HL-60/S4 (cell line): ENCODE measurements around the gene C19orf53.
"Not testable (repeated sequence)": the region's sequence is repeated elsewhere in the genome, so short reads cannot be mapped to it uniquely, and the experiment has no call there.

Source experiments
- in situ Hi-C: fragments of 300-500 bp; cut with MboI; formaldehyde crosslinking; loops from 2 replicates; pipeline ENCODE4 v1.14.3; 2022; ENCODE audit warnings: low sequenced_read_pairs

Gene C19orf53

DNA sequence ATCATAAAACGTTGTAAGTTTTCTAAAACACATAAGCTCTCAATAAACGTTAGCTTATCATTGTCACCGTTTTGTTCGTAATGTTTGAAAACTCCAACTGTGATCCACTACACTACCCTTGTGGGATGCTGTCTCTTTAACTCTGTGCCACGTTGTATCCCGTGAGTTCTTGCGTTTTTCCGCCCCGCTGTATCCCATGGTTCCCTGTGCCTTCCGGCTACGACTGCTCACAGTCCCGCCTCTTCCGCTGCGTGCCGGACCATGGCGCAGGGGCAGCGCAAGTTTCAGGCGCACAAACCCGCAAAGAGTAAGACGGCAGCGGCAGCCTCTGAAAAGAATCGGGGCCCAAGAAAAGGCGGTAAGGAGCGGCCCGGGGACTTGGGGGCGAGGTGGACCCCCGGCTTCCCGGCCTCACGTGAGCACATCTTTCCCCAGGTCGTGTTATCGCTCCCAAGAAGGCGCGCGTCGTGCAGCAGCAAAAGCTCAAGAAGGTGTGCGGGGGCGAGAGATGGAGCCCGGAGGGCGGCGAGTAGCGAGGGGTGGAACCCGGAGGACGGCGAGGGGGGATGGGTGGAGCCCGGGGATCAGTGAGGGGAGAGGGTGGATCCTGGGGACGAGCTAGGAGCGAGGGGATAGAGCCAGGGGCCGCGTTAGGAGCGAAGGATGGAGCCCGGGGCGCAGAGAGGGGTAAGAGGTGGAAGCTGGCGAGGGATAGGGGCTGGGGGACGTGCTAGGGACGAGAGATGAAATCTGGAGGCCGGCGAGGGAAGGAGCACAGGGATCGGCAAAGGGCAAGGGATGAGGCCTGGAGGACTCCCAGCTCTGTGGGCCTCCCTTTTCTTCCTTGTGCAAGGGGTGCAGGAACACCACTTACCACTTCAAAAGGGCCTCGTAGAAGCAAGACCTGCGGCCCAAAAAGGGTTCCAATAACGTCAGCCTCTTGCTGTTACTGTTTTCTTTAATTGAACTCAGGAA lies at the start of gene C19orf53:
TSS of gene C19orf53 (plus strand) at position 240 of the 975 bp plus-strand sequence. CDS start at position 262, 22 bp downstream.
- in situ Hi-C loops = no loop called here

- in situ Hi-C loops = no loop called here
Measured at GRCh38 chr19:13726323-13726722, 47.9 kb upstream of the C19orf53 start.

DNA sequence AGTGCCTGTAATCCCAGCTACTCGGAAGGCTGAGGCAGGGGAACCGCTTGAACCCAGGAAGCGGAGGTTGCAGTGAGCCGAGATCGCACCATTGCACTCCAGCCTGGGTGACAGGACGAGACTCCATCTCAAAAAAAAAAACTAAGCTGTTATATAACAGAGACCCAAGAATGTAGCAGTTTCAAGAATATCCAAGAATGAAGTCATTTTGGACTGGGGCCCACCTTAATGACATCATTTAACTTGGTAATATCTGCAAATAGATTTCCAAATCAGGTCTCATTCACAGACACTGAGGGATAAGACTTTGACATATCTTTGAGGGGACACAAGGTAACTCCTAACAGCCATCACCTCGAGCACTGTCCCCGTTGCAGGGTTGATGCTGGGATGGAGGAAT lies 46.5 kb upstream of the C19orf53 start:
- in situ Hi-C loops = no loop called here

DNA sequence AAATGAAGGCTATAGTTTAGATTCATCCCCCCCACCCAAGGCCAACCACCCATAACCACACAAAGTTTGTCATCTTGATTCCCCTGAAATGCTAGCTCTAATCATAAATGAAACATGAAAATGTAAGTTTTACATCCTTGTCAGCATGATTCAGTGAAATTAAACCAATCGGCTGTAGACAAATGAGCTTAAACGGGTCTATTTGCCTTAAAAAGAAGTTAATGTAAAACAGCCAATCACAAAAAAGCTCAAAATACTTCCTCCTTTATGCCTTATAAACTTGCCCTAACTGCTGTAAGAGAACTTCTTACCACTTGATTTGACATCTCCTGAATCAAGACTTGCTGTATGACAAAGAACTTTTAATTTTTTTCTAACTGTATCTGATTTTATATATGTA lies 44.4 kb upstream of the C19orf53 start:
- in situ Hi-C loops = no loop called here

GRCh38 chr19:13731147-13731964 lies 42.9 kb upstream of the C19orf53 start:
- in situ Hi-C loops = no loop called here

DNA sequence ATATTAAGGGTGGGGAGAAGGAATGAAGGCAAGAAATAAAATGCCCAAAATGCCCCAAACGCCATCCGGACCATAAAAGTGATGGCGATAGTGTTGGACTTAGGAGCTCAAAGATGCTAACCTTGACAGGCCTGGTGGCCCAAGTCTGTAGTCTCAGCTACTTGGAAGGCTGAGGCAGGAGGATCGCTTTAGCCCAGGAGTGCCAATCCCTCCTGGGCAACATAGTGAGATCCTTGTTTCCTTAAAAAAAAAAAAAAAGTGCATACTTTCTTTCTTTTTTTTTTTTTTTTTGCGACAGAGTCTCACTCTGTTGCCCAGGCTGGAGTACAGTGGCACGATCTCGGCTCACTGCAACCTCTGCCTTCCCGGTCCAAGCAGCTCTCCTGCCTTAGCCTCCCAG lies 41.9 kb upstream of the C19orf53 start:
- in situ Hi-C loops = no loop called here

GRCh38 chr19:13734751-13735150 lies 39.5 kb upstream of the C19orf53 start:
- in situ Hi-C loops = no loop called here

GRCh38 chr19:13738073-13738472 lies 36.2 kb upstream of the C19orf53 start:
- in situ Hi-C loops = no loop called here

DNA sequence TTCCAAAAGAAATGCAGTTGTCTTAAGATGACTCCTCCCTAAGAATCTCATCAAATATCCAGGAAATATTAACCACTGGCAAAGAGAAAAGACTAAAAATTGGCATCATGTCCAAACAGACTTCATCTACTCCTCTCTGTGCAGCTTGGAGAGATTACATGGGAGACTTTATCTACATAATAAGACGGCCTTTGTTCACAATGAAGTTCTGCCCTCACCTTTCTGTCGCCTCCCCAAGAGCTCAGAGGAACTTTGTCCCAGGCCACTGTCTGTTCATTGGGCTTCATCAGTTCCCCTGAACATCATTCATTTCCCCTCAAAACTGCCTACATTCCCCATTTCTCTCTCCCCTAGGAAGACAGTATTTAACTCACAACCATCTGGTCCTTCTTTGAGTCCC lies 32.4 kb upstream of the C19orf53 start:
- in situ Hi-C loops = no loop called here

- in situ Hi-C loops = no loop called here
Measured at GRCh38 chr19:13742756-13743155, 31.5 kb upstream of the C19orf53 start.

DNA sequence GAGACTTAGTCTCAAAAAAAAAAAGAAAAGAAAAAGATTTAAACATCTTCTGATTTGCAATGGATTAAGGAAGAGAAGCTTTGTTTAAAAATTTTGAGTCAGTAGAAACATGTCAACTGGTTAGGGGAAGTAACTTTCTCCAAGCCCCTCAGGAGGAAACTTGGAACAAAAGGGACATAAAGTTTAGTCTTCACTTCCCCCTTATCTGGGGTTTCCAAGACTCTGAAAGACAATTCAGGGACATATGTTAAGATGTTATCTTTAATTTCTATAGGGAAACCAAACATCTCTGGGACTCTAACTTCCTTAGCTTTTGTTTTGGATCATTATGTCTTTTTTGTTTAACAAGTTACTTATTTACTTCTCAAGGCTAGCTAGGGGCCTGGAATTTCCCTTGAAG lies 30.1 kb upstream of the C19orf53 start:
- in situ Hi-C loops = no loop called here

- in situ Hi-C loops = no loop called here
Measured at GRCh38 chr19:13747098-13747453, 27.2 kb upstream of the C19orf53 start.

- in situ Hi-C loops = no loop called here
Measured at GRCh38 chr19:13748169-13748828, 26.0 kb upstream of the C19orf53 start.

DNA sequence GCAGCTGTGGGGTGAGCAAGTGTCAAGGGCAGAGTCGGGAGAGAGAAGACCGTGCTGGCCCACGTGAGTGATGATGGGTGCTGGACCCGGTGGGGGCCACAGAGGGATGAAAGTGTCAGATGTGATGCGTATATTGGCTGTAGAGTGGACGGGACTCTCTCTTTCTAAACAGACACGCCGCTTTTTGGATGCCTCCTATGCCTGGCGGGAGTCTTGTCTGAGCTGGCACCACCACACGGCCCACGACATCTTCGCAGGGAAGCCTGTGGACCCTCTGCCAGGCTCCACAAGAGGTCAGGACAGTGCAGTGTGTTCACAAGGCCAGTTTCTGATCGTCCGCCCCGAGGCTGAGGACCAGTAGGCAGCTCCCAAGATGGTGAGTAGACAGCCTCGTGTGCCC lies 22.8 kb upstream of the C19orf53 start:
- in situ Hi-C loops = no loop called here

- in situ Hi-C loops = not testable (repeated sequence)
Measured at GRCh38 chr19:13753622-13754021, 20.6 kb upstream of the C19orf53 start.

DNA sequence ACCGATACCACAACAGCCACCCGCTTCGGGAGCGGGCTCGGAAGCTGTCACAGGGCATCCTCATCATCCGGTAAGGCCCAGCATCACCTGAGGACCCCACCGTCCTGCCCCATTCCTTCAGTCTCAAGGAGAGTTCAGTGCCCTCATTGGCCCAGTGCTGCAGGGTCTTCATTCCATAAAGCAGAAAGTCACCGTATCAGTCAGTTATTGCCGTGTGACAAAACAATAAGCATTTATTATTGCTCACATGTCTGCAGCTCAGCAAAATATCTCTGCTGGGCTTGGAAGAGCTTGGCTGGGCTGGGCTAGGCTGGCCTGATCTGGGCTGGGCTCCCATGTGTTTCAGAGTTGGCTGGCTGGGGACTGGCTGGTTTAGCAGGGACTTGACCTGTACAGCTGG lies 18.0 kb upstream of the C19orf53 start:
- in situ Hi-C loops = no loop called here

GRCh38 chr19:13757805-13758772 lies 16.2 kb upstream of the C19orf53 start:
- in situ Hi-C loops = no loop called here

DNA sequence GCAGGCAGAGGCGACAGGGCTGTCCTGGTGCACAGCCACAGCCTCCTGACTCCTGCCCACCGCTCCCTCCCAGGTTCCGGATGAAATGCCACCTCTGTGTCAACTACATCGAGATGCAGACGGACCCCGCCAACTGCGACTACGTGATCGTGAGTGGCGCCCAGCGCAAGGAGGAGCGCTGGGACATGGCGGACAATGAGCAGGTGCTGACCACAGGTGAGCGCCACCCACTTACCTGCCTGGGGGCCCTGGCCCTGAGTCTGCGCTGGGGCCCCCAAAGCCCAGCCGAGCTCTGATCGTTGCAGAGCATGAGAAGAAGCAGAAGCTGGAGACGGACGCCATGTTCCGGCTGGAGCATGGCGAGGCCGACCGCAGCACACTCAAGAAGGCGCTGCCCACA lies 15.5 kb upstream of the C19orf53 start:
- in situ Hi-C loops = no loop called here

GRCh38 chr19:13761423-13761822 lies 12.8 kb upstream of the C19orf53 start:
- in situ Hi-C loops = no loop called here

DNA sequence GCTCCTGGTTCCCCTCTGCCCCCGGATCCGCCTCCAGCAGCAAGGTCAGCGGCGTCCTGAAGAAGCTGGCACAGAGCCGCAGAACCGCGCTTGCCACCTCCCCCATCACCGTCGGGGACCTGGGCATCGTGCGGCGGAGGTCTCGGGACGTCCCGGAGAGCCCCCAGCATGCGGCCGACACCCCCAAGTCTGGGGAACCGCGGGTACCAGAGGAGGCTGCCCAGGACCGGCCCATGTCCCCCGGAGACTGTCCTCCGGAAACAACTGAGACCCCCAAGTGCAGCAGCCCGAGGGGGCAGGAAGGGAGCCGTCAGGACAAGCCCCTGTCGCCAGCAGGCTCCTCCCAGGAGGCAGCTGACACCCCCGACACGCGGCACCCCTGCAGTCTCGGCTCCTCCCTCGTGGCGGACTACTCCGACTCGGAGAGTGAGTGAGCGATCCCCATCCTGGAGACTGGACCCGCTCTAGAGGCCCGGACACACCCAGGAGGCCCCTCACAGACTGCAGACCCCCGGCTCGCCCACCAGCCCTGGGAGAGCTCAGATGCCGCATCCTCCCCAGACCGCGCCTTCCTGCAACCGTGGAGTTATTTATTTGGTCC lies 11.5 kb upstream of the C19orf53 start:
- in situ Hi-C loops = no loop called here
